A673 (cell line): ENCODE data around the gene PTH1R. TPM values are rescaled to one million over a fixed set of nuclear protein-coding genes. Genes with fewer than 3 reads are reported as not detected.

Experiments used
- BruUV-seq: library from RNA; stranded (reverse); fragments of 400-500 nt; replicated peaks from 2 replicates; lab custom pipeline; 2021; lab: Mats Ljungman, UMichigan
- CTCF ChIA-PET: fragments of 300-600 bp; sonication (Branson Sonifier 250); formaldehyde crosslinking; loops from one replicate; lab custom pipeline; 2022; ENCODE audit warnings: antibody characterized with exemption; lab: Charles Lee
- POLR2A ChIA-PET: fragments of 300-600 bp; sonication (Branson Sonifier 250); formaldehyde crosslinking; loops from one replicate; lab custom pipeline; 2022; ENCODE audit warnings: antibody characterized with exemption; ENCODE audit not compliant: low non-redundant PET; lab: Charles Lee
- DNase-seq: peaks from one replicate; pipeline ENCODE4 v3.0.0-alpha.2; 2015; ENCODE audit warnings: low spot score
- H3K27ac ChIP-seq: fragments of 200-600 bp; sonication (generic); 2 replicates; pipeline ENCODE4 v1.5.1; 2016; ENCODE audit warnings: mixed run types, low read depth, mild to moderate bottlenecking, mixed read lengths, antibody characterized with exemption, low read length; ENCODE audit not compliant: poor library complexity, severe bottlenecking
- H3K27me3 ChIP-seq: fragments of 200-600 bp; sonication (generic); replicated peaks from 2 replicates; pipeline ENCODE4 v1.6.1; 2017; ENCODE audit warnings: mixed run types, low read depth, mild to moderate bottlenecking, mixed read lengths, antibody characterized with exemption, low read length; ENCODE audit not compliant: insufficient read depth, poor library complexity
- H3K36me3 ChIP-seq: fragments of 200-600 bp; sonication (generic); 2 replicates; pipeline ENCODE4 v1.6.1; 2016; ENCODE audit warnings: mixed run types, mild to moderate bottlenecking, mixed read lengths, antibody characterized with exemption, low read length; ENCODE audit not compliant: insufficient read depth, poor library complexity, severe bottlenecking
- H3K4me1 ChIP-seq: fragments of 200-600 bp; sonication (generic); 2 replicates; pipeline ENCODE4 v1.6.1; 2017; ENCODE audit warnings: mixed run types, mild to moderate bottlenecking, mixed read lengths, antibody characterized with exemption, low read length; ENCODE audit not compliant: insufficient read depth, poor library complexity, severe bottlenecking
- H3K4me3 ChIP-seq: fragments of 200-600 bp; sonication (generic); 2 replicates; pipeline ENCODE4 v1.5.1; 2016; ENCODE audit warnings: low read depth, mixed run types, mild to moderate bottlenecking, mixed read lengths, low read length; ENCODE audit not compliant: poor library complexity, severe bottlenecking
- H3K9me3 ChIP-seq: fragments of 200-600 bp; sonication (generic); 2 replicates; pipeline ENCODE4 v1.6.1; 2016; ENCODE audit warnings: mixed run types, low read depth, mild to moderate bottlenecking, mixed read lengths, antibody characterized with exemption, low read length; ENCODE audit not compliant: poor library complexity, severe bottlenecking
- EZH2 ChIP-seq: fragments of 200-600 bp; sonication (generic); IDR thresholded peaks from 2 replicates; pipeline ENCODE4 v1.6.1; 2017; ENCODE audit warnings: borderline replicate concordance, low read depth, mild to moderate bottlenecking, mixed read lengths, antibody characterized with exemption, low read length; ENCODE audit not compliant: poor library complexity, severe bottlenecking
- intact Hi-C: fragments of 100-400 bp; cut with micrococcal nuclease; formaldehyde crosslinking; loops from one replicate; pipeline ENCODE4 v1.10.0; 2022; ENCODE audit not compliant: unreplicated experiment
- total RNA-seq: library from RNA; stranded (reverse); gene quantifications from 2 replicates; pipeline ENCODE4 v1.2.3, GENCODE V29; 2021
- TF ChIP-seq, protein P1 (sequence below): fragments of 300-800, 200-600 bp; sonication (generic); conservative IDR thresholded peaks from 2 replicates; pipeline ENCODE4 v1.5.1; 2017; ENCODE audit warnings: low read depth, mild to moderate bottlenecking, antibody characterized with exemption, low read length, moderate library complexity, mixed read lengths

Gene PTH1R
- total RNA-seq, 1 experiment from 2014 or later, result 1.2 TPM

DNA sequence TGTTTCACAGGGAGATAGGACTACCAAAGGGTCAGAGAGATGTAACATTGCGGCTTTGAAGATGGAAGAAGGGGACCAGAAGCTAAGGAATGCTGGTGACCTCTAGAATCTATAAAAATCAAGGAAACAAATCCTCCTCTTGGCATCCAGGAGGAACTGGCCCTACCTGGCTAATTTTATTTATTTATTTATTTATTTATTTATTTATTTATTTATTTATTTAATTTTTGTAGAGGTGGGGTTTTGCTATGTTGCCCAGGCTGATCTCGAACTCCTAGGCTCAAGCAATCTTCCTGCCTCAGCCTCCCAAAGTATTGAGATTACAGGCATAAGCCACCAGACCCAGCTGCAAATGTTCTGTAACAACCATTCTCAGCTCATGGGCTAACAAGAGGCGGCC, 34.0 kb upstream of the PTH1R start:
- POLR2A ChIA-PET, result no interaction called here
- no peak for DNase-seq
- intact Hi-C loops, result no loop called here

DNA sequence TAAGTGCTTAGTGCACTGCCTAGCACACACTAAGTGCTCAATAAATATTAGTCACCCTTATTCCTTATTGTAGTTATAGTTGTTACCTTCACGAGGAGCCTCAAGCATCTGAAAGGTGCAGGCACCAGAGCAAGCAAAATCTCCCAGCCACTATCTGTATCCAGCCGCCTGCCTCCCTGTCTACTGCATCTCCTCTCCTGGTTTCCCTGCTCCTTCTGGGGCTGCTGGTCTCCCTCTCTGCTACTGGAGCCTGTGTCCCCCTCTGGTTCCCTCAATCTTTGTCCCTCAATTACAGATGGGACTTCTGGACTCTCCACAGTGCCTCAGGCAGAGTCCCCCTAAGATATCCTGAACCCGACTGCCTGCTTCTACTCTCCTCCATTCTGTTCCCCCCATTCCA, 33.1 kb upstream of the PTH1R start:
- ChIA-PET POLR2A (no interaction called here), CTCF (no interaction called here)
- intact Hi-C loops, result no loop called here
- Histone ChIP-seq H3K27ac (no peak overlapping the region), H3K27me3 (no peaks in the 10 kb centered on the region), H3K9me3 (no peaks in the 10 kb centered on the region), H3K4me3 (no peak overlapping the region), H3K4me1 (no peaks in the 10 kb centered on the region), H3K36me3 (no peaks in the 10 kb centered on the region)
- DNase-seq, result no peak
- no TSS peak for BruUV-seq
- no peak for TF ChIP-seq EZH2
- TF ChIP-seq, protein P1, sequence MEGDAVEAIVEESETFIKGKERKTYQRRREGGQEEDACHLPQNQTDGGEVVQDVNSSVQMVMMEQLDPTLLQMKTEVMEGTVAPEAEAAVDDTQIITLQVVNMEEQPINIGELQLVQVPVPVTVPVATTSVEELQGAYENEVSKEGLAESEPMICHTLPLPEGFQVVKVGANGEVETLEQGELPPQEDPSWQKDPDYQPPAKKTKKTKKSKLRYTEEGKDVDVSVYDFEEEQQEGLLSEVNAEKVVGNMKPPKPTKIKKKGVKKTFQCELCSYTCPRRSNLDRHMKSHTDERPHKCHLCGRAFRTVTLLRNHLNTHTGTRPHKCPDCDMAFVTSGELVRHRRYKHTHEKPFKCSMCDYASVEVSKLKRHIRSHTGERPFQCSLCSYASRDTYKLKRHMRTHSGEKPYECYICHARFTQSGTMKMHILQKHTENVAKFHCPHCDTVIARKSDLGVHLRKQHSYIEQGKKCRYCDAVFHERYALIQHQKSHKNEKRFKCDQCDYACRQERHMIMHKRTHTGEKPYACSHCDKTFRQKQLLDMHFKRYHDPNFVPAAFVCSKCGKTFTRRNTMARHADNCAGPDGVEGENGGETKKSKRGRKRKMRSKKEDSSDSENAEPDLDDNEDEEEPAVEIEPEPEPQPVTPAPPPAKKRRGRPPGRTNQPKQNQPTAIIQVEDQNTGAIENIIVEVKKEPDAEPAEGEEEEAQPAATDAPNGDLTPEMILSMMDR, result no peak

More for the DNA sequence above, 34.0 kb upstream of the PTH1R start:
- H3K4me3 ChIP-seq, result no peak overlapping the region
- H3K27ac ChIP-seq, result no peak overlapping the region
- H3K36me3 ChIP-seq, result no peaks in the 10 kb centered on the region
- H3K4me1 ChIP-seq, result no peaks in the 10 kb centered on the region
- TF ChIP-seq EZH2, result no peak
- TF ChIP-seq, protein P1, result no peak
- H3K27me3 ChIP-seq, result no peaks in the 10 kb centered on the region
- CTCF ChIA-PET, result no interaction called here
- H3K9me3 ChIP-seq, result no peaks in the 10 kb centered on the region
- BruUV-seq, result no TSS peak

DNA sequence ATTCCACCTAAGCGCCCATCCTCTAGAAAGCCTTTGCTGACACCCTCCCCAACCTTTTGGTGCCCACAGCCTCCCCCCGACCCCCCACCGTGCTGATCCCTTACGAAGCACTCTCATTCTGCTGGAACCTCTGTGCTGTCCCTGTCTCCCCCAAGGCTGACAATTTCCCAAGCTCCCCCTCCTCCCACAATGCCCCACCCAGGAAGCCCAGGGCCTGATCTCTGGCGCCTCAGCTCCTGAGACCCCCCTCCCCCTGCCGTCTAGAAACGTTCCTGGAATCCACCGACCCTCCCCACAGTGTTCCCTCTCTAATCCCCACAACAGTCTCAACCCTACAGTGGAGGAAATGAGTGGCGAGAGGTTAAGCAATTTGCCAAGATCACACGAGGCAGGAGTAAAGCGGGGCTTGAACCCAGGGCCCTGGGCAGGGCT, 32.6 kb upstream of the PTH1R start:
- no TSS peak for BruUV-seq
- no peaks in the 10 kb centered on the region for H3K9me3 ChIP-seq
- no peak for DNase-seq
- H3K4me3 ChIP-seq, result no peak overlapping the region
- no peaks in the 10 kb centered on the region for H3K4me1 ChIP-seq
- no peaks in the 10 kb centered on the region for H3K27me3 ChIP-seq
- intact Hi-C loops, result no loop called here
- ChIA-PET CTCF (no interaction called here), POLR2A (no interaction called here)
- no peak overlapping the region for H3K27ac ChIP-seq
- H3K36me3 ChIP-seq, result no peaks in the 10 kb centered on the region
- TF ChIP-seq, protein P1, result no peak
- TF ChIP-seq EZH2, result no peak
